CD14-positive monocyte (primary cell): ENCODE data around the gene NEO1. TPM values are rescaled to one million over a fixed set of nuclear protein-coding genes. Genes with fewer than 3 reads are reported as not detected.

Experiments used
- DNase-seq, 3 donors: peaks; one replicate each; pipeline ENCODE4 v3.0.0-alpha.2; 2011 to 2022
- H2AFZ ChIP-seq: 2 replicates; pipeline ENCODE4 v1.6.0; 2012; ENCODE audit warnings: mild to moderate bottlenecking, low read depth, low read length, inconsistent platforms; ENCODE audit not compliant: insufficient read depth, poor library complexity, severe bottlenecking
- H3K27ac ChIP-seq, 2 donors: 1 replicate in 1 of 2; 2 replicates in 1 of 2; pipeline ENCODE4 v1.5.1; 2012 to 2013; ENCODE audit warnings: low read length in 2 of 2, control low read depth in 1 of 2, inconsistent platforms in 1 of 2, low read depth in 1 of 2, mild to moderate bottlenecking in 1 of 2
- H3K27me3 ChIP-seq, 2 donors: one replicate each; pipeline versions ENCODE4 v1.6.0 to v1.6.1; 2011 to 2013; ENCODE audit warnings: low read length in 2 of 2; ENCODE audit not compliant: control insufficient read depth in 2 of 2, insufficient read depth in 2 of 2
- H3K36me3 ChIP-seq, 2 donors: replicated peaks in 1 of 2; 1 replicate in 1 of 2; 2 replicates in 1 of 2; pipeline versions ENCODE4 v1.5.1 to v1.6.1; 2012 to 2013; ENCODE audit warnings: low read length in 2 of 2, control low read depth in 1 of 2, inconsistent platforms in 1 of 2, mild to moderate bottlenecking in 1 of 2; ENCODE audit not compliant: insufficient read depth in 2 of 2, control insufficient read depth in 1 of 2
- H3K4me1 ChIP-seq, 2 donors: 1 replicate in 1 of 2; 2 replicates in 1 of 2; pipeline versions ENCODE4 v1.5.1 to v1.6.1; 2012 to 2013; ENCODE audit warnings: low read length in 2 of 2, control low read depth in 1 of 2, inconsistent platforms in 1 of 2, mild to moderate bottlenecking in 1 of 2, moderate library complexity in 1 of 2; ENCODE audit not compliant: insufficient read depth in 2 of 2, control insufficient read depth in 1 of 2
- H3K4me2 ChIP-seq: replicated peaks from 2 replicates; pipeline ENCODE3; 2012; ENCODE audit warnings: low read length, moderate library complexity, mild to moderate bottlenecking; ENCODE audit not compliant: poor library complexity, severe bottlenecking; ENCODE audit errors: extremely low read depth
- H3K4me3 ChIP-seq, 3 experiments: fragments of 200-600 bp in 1 of 3; sonication (generic) in 1 of 3; replicated peaks in 1 of 3; 1 replicate in 2 of 3; 2 replicates in 1 of 3; pipeline ENCODE4 v1.5.1; 2011 to 2013; ENCODE audit warnings: low read length in 3 of 3, mild to moderate bottlenecking in 3 of 3, control low read depth in 2 of 3, low read depth in 2 of 3, inconsistent platforms in 1 of 3, moderate library complexity in 1 of 3
- H3K79me2 ChIP-seq: 2 replicates; pipeline ENCODE4 v1.6.0; 2012; ENCODE audit warnings: mild to moderate bottlenecking, control low read depth, inconsistent platforms, low read length, moderate library complexity; ENCODE audit not compliant: insufficient read depth
- H3K9ac ChIP-seq: 2 replicates; pipeline ENCODE4 v1.6.0; 2017; ENCODE audit warnings: low read length, mild to moderate bottlenecking; ENCODE audit not compliant: insufficient read depth, poor library complexity, severe bottlenecking
- H3K9me3 ChIP-seq, 2 donors: replicated peaks in 1 of 2; 1 replicate in 1 of 2; 2 replicates in 1 of 2; pipeline versions ENCODE4 v1.5.1 to v1.6.1; 2012 to 2013; ENCODE audit warnings: low read length in 2 of 2, control low read depth in 1 of 2; ENCODE audit not compliant: control insufficient read depth in 1 of 2, insufficient read depth in 1 of 2
- H4K20me1 ChIP-seq: 2 replicates; pipeline ENCODE4 v1.6.0; 2012; ENCODE audit warnings: mild to moderate bottlenecking, low read length, control low read depth, moderate library complexity; ENCODE audit not compliant: insufficient read depth
- H3K27ac Mint-ChIP-seq, 7 donors: one replicate each; pipeline ENCODE4 v1.8.0; 2020; ENCODE audit warnings: mild to moderate bottlenecking in 7 of 7, mixed read lengths in 7 of 7, moderate library complexity in 6 of 7, inconsistent platforms in 2 of 7
- H3K27me3 Mint-ChIP-seq, 3 donors: one replicate each; pipeline ENCODE4 v1.8.0; 2021 to 2022; ENCODE audit warnings: low read depth in 3 of 3, mild to moderate bottlenecking in 3 of 3, mixed read lengths in 3 of 3, moderate library complexity in 3 of 3, inconsistent platforms in 1 of 3
- H3K36me3 Mint-ChIP-seq, 2 donors: one replicate each; pipeline ENCODE4 v1.8.0; 2020; ENCODE audit warnings: mixed read lengths in 2 of 2, inconsistent platforms in 1 of 2, mild to moderate bottlenecking in 1 of 2
- H3K4me1 Mint-ChIP-seq: one replicate; pipeline ENCODE4 v1.8.0; 2020; ENCODE audit warnings: mild to moderate bottlenecking, mixed read lengths
- H3K4me3 Mint-ChIP-seq, 2 donors: one replicate each; pipeline ENCODE4 v1.8.0; 2020; ENCODE audit warnings: mild to moderate bottlenecking in 2 of 2, mixed read lengths in 2 of 2, moderate library complexity in 1 of 2
- H3K9me3 Mint-ChIP-seq, 7 donors: one replicate each; pipeline ENCODE4 v1.8.0; 2020 to 2022; ENCODE audit warnings: mixed read lengths in 7 of 7, mild to moderate bottlenecking in 6 of 7, moderate library complexity in 6 of 7, inconsistent platforms in 2 of 7
- CTCF ChIP-seq: fragments of 200-600 bp; IDR thresholded peaks from one replicate; pipeline ENCODE4 v1.8.0; 2022; ENCODE audit warnings: antibody characterized with exemption, mild to moderate bottlenecking
- WGBS: methylation state at CpG from one replicate; pipeline ENCODE4 v1.1.5; 2013; ENCODE audit warnings: missing lambda C conversion rate; ENCODE audit not compliant: insufficient coverage; 5-methylcytosine and 5-hydroxymethylcytosine counted together
- intact Hi-C, 2 donors: fragments of 100-400 bp; cut with micrococcal nuclease; formaldehyde crosslinking; loops; one replicate each; pipeline versions ENCODE4 v1.15.0 to v1.15.1; 2023
- polyA plus RNA-seq, 3 donors: library from polyadenylated mRNA; depleted of rRNA in 1 of 3; unstranded in 2 of 3; stranded (reverse) in 1 of 3; fragments of 300-500 nt in 2 of 3; fragments of >200 nt in 1 of 3; fragmentation: Illumina TruSeq in 2 of 3; gene quantifications; 1 replicate in 2 of 3; 2 replicates in 1 of 3; pipeline ENCODE4 v1.2.3, GENCODE V29; 2012 to 2021

Gene NEO1
- polyA plus RNA-seq, 3 donors: 0.03 to 0.06 TPM; not detected in 1

GRCh38 chr15:73334086-73334485, 281.8 kb downstream of the NEO1 start:
- H2AFZ ChIP-seq: no peak overlapping the region
- H3K9me3 ChIP-seq: no peaks in the 10 kb centered on the region
- H3K27ac ChIP-seq: no peak overlapping the region
- peaks cover 10 to 14% (median 11%) of the 10 kb centered on the region in 3 donors for H3K27me3 Mint-ChIP-seq
- H3K79me2 ChIP-seq: no peaks in the 10 kb centered on the region
- WGBS: 98% methylated on average over 6 of the region's 6 CpGs
- H3K27ac Mint-ChIP-seq: no peak overlapping the region
- H3K4me1 ChIP-seq: no peaks in the 10 kb centered on the region
- no peak for DNase-seq
- peaks cover 0 to 1% (median 0%) of the 10 kb centered on the region in 7 donors for H3K9me3 Mint-ChIP-seq
- no peak overlapping the region for H3K4me2 ChIP-seq
- H3K36me3 Mint-ChIP-seq: no peaks in the 10 kb centered on the region
- no peaks in the 10 kb centered on the region for H3K4me1 Mint-ChIP-seq
- no peak overlapping the region for H3K4me3 Mint-ChIP-seq
- no peaks in the 10 kb centered on the region for H4K20me1 ChIP-seq
- no peak for TF ChIP-seq CTCF
- H3K27me3 ChIP-seq: no peaks in the 10 kb centered on the region
- intact Hi-C loops: no loop called here
- no peak overlapping the region for H3K9ac ChIP-seq
- no peaks in the 10 kb centered on the region for H3K36me3 ChIP-seq
- no peak overlapping the region for H3K4me3 ChIP-seq

GRCh38 chr15:73335026-73335425, 282.8 kb downstream of the NEO1 start:
- Histone ChIP-seq H3K9me3 (no peaks in the 10 kb centered on the region), H3K27me3 (no peaks in the 10 kb centered on the region), H2AFZ (no peak overlapping the region), H4K20me1 (no peaks in the 10 kb centered on the region), H3K9ac (no peak overlapping the region), H3K4me1 (no peaks in the 10 kb centered on the region), H3K4me2 (no peak overlapping the region), H3K36me3 (no peaks in the 10 kb centered on the region), H3K4me3 (no peak overlapping the region), H3K27ac (no peak overlapping the region), H3K79me2 (no peaks in the 10 kb centered on the region)
- no peaks in the 10 kb centered on the region for H3K4me1 Mint-ChIP-seq
- TF ChIP-seq CTCF: no peak
- H3K9me3 Mint-ChIP-seq: peaks cover 0 to 1% (median 0%) of the 10 kb centered on the region in 7 donors
- intact Hi-C loops: no loop called here
- DNase-seq: no peak
- H3K4me3 Mint-ChIP-seq: no peak overlapping the region
- peaks cover 10 to 12% (median 11%) of the 10 kb centered on the region in 3 donors for H3K27me3 Mint-ChIP-seq
- H3K27ac Mint-ChIP-seq: no peak overlapping the region
- 75% methylated on average over 3 of the region's 9 CpGs for WGBS
- H3K36me3 Mint-ChIP-seq: no peaks in the 10 kb centered on the region
